ENCODE measurements around the gene PDPK1.

PDPK1 gene

GRCh38 chr16:2499890-2500429, 37.9 kb upstream of the PDPK1 start:
- TF ChIP-seq POLR2AphosphoS5 (IDR thresholded peaks at IDR 0.05; ENCODE audit: low read depth): no peak
- TF ChIP-seq SPI1 (IDR thresholded peaks at IDR 0.05; ENCODE audit: borderline replicate concordance, low read depth): no peak
- no peak for TF ChIP-seq CTCF (IDR thresholded peaks at IDR 0.05; ENCODE audit: insufficient read depth, low read length)
- TF ChIP-seq REST (IDR thresholded peaks at IDR 0.05; ENCODE audit: insufficient replicate concordance, low read depth): no peak
- TF ChIP-seq GABPA (IDR thresholded peaks at IDR 0.05; ENCODE audit: low read depth): no peak
- Histone ChIP-seq H3K27ac (replicated peaks) (no peak overlapping the region), H3K27me3 (ENCODE audit: insufficient read depth, poor library complexity, severe bottlenecking) (no peaks in the 10 kb centered on the region), H3K4me3 (replicated peaks; ENCODE audit: insufficient read depth, low read length) (no peak overlapping the region)
- no peak for DNase-seq (ENCODE audit: low read depth in 1 of 2, low spot score in 1 of 2)

- H3K27me3 ChIP-seq (ENCODE audit: insufficient read depth, poor library complexity, severe bottlenecking): no peaks in the 10 kb centered on the region
- TF ChIP-seq SPI1 (IDR thresholded peaks at IDR 0.05; ENCODE audit: borderline replicate concordance, low read depth) (no peak), CTCF (IDR thresholded peaks at IDR 0.05; ENCODE audit: insufficient read depth, low read length) (no peak), GABPA (IDR thresholded peaks at IDR 0.05; ENCODE audit: low read depth) (no peak), REST (IDR thresholded peaks at IDR 0.05; ENCODE audit: insufficient replicate concordance, low read depth) (no peak), POLR2AphosphoS5 (IDR thresholded peaks at IDR 0.05; ENCODE audit: low read depth) (no peak)
- no peak overlapping the region for H3K27ac ChIP-seq (replicated peaks)
- no peak overlapping the region for H3K4me3 ChIP-seq (replicated peaks; ENCODE audit: insufficient read depth, low read length)
- no peak for DNase-seq (ENCODE audit: low read depth in 1 of 2, low spot score in 1 of 2)
Measured at GRCh38 chr16:2500430-2500917, 37.3 kb upstream of the PDPK1 start.

- H3K27me3 ChIP-seq (ENCODE audit: insufficient read depth, poor library complexity, severe bottlenecking): no peaks in the 10 kb centered on the region
- TF ChIP-seq POLR2AphosphoS5 (IDR thresholded peaks at IDR 0.05; ENCODE audit: low read depth) (no peak), SPI1 (IDR thresholded peaks at IDR 0.05; ENCODE audit: borderline replicate concordance, low read depth) (no peak), CTCF (IDR thresholded peaks at IDR 0.05; ENCODE audit: insufficient read depth, low read length) (peak; percentile 96), REST (IDR thresholded peaks at IDR 0.05; ENCODE audit: insufficient replicate concordance, low read depth) (no peak), GABPA (IDR thresholded peaks at IDR 0.05; ENCODE audit: low read depth) (no peak)
- H3K27ac ChIP-seq (replicated peaks): no peak overlapping the region
- H3K4me3 ChIP-seq (replicated peaks; ENCODE audit: insufficient read depth, low read length): no peak overlapping the region
- peak in 1 of 2 experiments; percentile 72 for DNase-seq (ENCODE audit: low read depth in 1 of 2, low spot score in 1 of 2)
Measured at GRCh38 chr16:2500918-2501750, 36.7 kb upstream of the PDPK1 start.
